Hepatocyte (in vitro differentiated cells): ENCODE measurements around the gene RAB1B.

ENCODE experiments used
- EZH2phosphoT487 ChIP-seq: fragments of 200-600 bp; sonication (generic); IDR thresholded peaks from one replicate; pipeline ENCODE4 v1.6.1; 2018; ENCODE audit warnings: antibody characterized with exemption, mild to moderate bottlenecking, low read depth, moderate library complexity; ENCODE audit not compliant: unreplicated experiment, severe bottlenecking
- TF ChIP-seq, protein P1 (sequence below): fragments of 200-600 bp; sonication (generic); IDR thresholded peaks from 2 replicates; pipeline ENCODE4 v1.5.1; 2016; ENCODE audit warnings: antibody characterized with exemption, mild to moderate bottlenecking; ENCODE audit not compliant: poor library complexity

DNA sequence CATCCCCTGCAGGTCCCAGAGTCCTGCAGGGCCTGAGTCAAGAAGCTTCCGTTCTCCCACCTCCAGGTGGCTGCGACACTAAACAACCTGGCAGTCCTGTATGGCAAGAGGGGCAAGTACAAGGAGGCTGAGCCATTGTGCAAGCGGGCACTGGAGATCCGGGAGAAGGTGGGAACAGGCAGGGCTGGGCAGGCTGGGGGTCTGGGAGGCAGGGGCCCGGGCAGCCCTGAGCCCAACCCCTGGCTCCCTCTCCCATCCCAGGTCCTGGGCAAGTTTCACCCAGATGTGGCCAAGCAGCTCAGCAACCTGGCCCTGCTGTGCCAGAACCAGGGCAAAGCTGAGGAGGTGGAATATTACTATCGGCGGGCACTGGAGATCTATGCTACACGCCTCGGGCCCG lies 4.7 kb upstream of the RAB1B start:
- TF ChIP-seq, protein P1, sequence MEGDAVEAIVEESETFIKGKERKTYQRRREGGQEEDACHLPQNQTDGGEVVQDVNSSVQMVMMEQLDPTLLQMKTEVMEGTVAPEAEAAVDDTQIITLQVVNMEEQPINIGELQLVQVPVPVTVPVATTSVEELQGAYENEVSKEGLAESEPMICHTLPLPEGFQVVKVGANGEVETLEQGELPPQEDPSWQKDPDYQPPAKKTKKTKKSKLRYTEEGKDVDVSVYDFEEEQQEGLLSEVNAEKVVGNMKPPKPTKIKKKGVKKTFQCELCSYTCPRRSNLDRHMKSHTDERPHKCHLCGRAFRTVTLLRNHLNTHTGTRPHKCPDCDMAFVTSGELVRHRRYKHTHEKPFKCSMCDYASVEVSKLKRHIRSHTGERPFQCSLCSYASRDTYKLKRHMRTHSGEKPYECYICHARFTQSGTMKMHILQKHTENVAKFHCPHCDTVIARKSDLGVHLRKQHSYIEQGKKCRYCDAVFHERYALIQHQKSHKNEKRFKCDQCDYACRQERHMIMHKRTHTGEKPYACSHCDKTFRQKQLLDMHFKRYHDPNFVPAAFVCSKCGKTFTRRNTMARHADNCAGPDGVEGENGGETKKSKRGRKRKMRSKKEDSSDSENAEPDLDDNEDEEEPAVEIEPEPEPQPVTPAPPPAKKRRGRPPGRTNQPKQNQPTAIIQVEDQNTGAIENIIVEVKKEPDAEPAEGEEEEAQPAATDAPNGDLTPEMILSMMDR = no peak
- TF ChIP-seq EZH2phosphoT487 = no peak
